ENCODE data around the gene AFF3. TPM values are rescaled to one million over a fixed set of nuclear protein-coding genes. Genes with fewer than 3 reads are reported as not detected.

The AFF3 gene
- total and polyA plus RNA-seq, 3 donors from 2014 or later, result 18.0 to 34.4 (median 27.1) TPM

DNA sequence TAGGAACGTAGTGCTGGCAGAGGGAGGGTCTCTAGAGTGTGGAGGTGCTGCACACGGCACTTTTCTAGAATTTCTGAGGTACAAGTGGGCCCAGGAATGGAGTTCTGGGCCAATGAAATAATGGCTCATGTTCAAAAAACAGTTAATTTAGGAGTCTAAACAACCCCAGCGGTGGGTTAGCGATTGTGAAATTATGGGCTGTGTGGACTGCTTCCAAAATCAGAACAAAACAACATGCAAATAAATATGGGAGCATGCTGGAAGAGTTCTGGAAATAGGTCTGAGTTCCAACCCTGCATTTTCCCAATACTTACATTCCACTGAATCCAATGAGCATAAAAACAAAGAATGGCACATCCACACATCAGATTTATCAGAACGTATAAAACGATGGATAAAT lies 317.6 kb downstream of the AFF3 start:
- Histone ChIP-seq H3K9me3 (no peaks in the 10 kb centered on the region), H3K4me1 (no peaks in the 10 kb centered on the region), H3K27ac (no peak overlapping the region), H3K27me3 (no peaks in the 10 kb centered on the region), H3K4me3 (no peak overlapping the region), H3K36me3 (ENCODE audit: low read depth, missing control alignments) (no peaks in the 10 kb centered on the region)
- 86 to 92% methylated on average over 6 of the region's 6 CpGs for WGBS, 2 donors
- DNase-seq, result no peak
- TF ChIP-seq CTCF (IDR thresholded peaks at IDR 0.05) (no peak), POLR2A (IDR thresholded peaks at IDR 0.05) (no peak)
- intact Hi-C loops (cut with DNase I; ENCODE audit: low total_unique reads), result no loop called here

GRCh38 chr2:99822474-99823207 lies 319.7 kb downstream of the AFF3 start:
- TF ChIP-seq POLR2A (IDR thresholded peaks at IDR 0.05), result no peak
- Histone ChIP-seq H3K27ac (no peak overlapping the region), H3K27me3 (no peaks in the 10 kb centered on the region), H3K36me3 (ENCODE audit: low read depth, missing control alignments) (no peaks in the 10 kb centered on the region), H3K4me1 (no peaks in the 10 kb centered on the region), H3K4me3 (no peak overlapping the region), H3K9me3 (no peaks in the 10 kb centered on the region)
- DNase-seq, result no peak
- intact Hi-C loops (cut with DNase I; ENCODE audit: low total_unique reads), result no loop called here
- WGBS, 2 donors, result 72 to 87% methylated on average over 9 of the region's 9 CpGs

GRCh38 chr2:99821984-99822383 lies 320.4 kb downstream of the AFF3 start:
- Histone ChIP-seq H3K27ac (no peak overlapping the region), H3K9me3 (no peaks in the 10 kb centered on the region), H3K4me3 (no peak overlapping the region), H3K36me3 (ENCODE audit: low read depth, missing control alignments) (no peaks in the 10 kb centered on the region), H3K27me3 (no peaks in the 10 kb centered on the region), H3K4me1 (no peaks in the 10 kb centered on the region)
- WGBS, 2 donors, result 95 to 96% methylated on average over 6 of the region's 6 CpGs
- DNase-seq, result no peak
- intact Hi-C loops (cut with DNase I; ENCODE audit: low total_unique reads), result no loop called here
- no peak for TF ChIP-seq CTCF (IDR thresholded peaks at IDR 0.05)
- no peak for TF ChIP-seq POLR2A (IDR thresholded peaks at IDR 0.05)

- Histone ChIP-seq H3K9me3 (no peaks in the 10 kb centered on the region), H3K4me1 (no peaks in the 10 kb centered on the region), H3K27ac (no peak overlapping the region), H3K27me3 (no peaks in the 10 kb centered on the region), H3K36me3 (ENCODE audit: low read depth, missing control alignments) (no peaks in the 10 kb centered on the region), H3K4me3 (no peak overlapping the region)
- WGBS, 2 donors, result 85 to 95% methylated on average over 7 of the region's 7 CpGs
- TF ChIP-seq CTCF (IDR thresholded peaks at IDR 0.05) (no peak), POLR2A (IDR thresholded peaks at IDR 0.05) (no peak)
- DNase-seq, result no peak
- intact Hi-C loops (cut with DNase I; ENCODE audit: low total_unique reads), result no loop called here
Measured at GRCh38 chr2:99821572-99821971, 320.8 kb downstream of the AFF3 start.

DNA sequence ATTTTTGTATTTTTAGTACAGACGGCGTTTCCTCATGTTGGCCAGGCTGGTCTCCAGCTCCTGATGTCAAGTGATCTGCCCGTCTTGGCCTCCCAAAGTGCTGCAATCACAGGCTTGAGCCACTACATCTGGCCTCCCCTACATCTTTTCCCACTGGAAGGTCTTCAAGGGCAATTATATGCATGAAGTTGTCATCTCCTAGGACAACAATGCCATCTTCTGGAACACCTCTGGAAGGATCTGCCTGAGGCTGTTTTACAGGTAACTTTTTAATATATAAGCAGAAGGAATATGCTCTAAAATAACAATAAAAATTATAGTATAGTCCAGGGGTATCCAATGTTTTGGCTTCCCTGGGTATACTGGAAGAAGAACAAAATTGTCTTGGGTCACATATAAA lies 321.4 kb downstream of the AFF3 start:
- DNase-seq, result no peak
- intact Hi-C loops (cut with DNase I; ENCODE audit: low total_unique reads), result no loop called here

More for the DNA sequence above, 321.4 kb downstream of the AFF3 start:
- H3K9me3 ChIP-seq, result no peaks in the 10 kb centered on the region
- TF ChIP-seq CTCF (IDR thresholded peaks at IDR 0.05), result no peak
- no peak for TF ChIP-seq POLR2A (IDR thresholded peaks at IDR 0.05)
- no peak overlapping the region for H3K27ac ChIP-seq
- no peaks in the 10 kb centered on the region for H3K4me1 ChIP-seq
- H3K36me3 ChIP-seq (ENCODE audit: low read depth, missing control alignments), result no peaks in the 10 kb centered on the region
- H3K27me3 ChIP-seq, result no peaks in the 10 kb centered on the region
- no peak overlapping the region for H3K4me3 ChIP-seq
- 98% methylated on average over 3 of the region's 3 CpGs for WGBS, 2 donors
